Heart right ventricle (tissue), 16 donors: ENCODE data around the gene RFPL1. TPM values are rescaled to one million over a fixed set of nuclear protein-coding genes. Genes with fewer than 3 reads are reported as not detected.

Experiments used
- ATAC-seq, 8 donors: fragments of 200-7000 bp; cut with Tn5 transposase; one replicate each; pipeline ENCODE4 v1.9.1; 2020; ENCODE audit warnings: mild to moderate bottlenecking in 8 of 8, moderate library complexity in 8 of 8, moderate number of reproducible peaks in 1 of 8
- DNase-seq, 2 donors: peaks; one replicate each; pipeline ENCODE4 v3.0.0-alpha.2; 2020
- H3K27ac ChIP-seq, 10 donors: fragments of 200-600 bp; sonication (generic) in 2 of 10; one replicate each; pipeline versions ENCODE4 v1.5.0 to v1.8.0; 2020 to 2022; ENCODE audit warnings: mild to moderate bottlenecking in 3 of 10
- H3K27me3 ChIP-seq, 7 donors: fragments of 200-600 bp; one replicate each; pipeline ENCODE4 v1.8.0; 2021 to 2022; ENCODE audit warnings: mild to moderate bottlenecking in 2 of 7
- H3K36me3 ChIP-seq, 9 donors: fragments of 200-600 bp; sonication (generic) in 1 of 9; one replicate each; pipeline versions ENCODE4 v1.5.0 to v1.8.0; 2020 to 2022; ENCODE audit warnings: mild to moderate bottlenecking in 2 of 9
- H3K4me1 ChIP-seq, 9 donors: fragments of 200-600 bp; sonication (generic) in 1 of 9; one replicate each; pipeline versions ENCODE4 v1.5.0 to v1.8.0; 2020 to 2022; ENCODE audit warnings: mild to moderate bottlenecking in 4 of 9
- H3K4me3 ChIP-seq, 10 donors: fragments of 200-600 bp; sonication (generic) in 2 of 10; one replicate each; pipeline versions ENCODE4 v1.5.0 to v1.8.0; 2020 to 2022; ENCODE audit warnings: mild to moderate bottlenecking in 7 of 10, moderate library complexity in 2 of 10
- H3K9me3 ChIP-seq, 11 donors: fragments of 200-600 bp in 10 of 11; sonication (generic) in 2 of 11; one replicate each; pipeline versions ENCODE4 v1.5.0 to v1.8.0; 2013 to 2022; ENCODE audit warnings: mild to moderate bottlenecking in 2 of 11, control low read depth in 1 of 11, moderate library complexity in 1 of 11
- WGBS, 2 donors: extraction: QIAGEN DNeasy Blood & Tissue Kit; methylation state at CpG; one replicate each; pipeline ENCODE4 v1.1.7; 2013; ENCODE audit warnings: inconsistent platforms in 1 of 2; 5-methylcytosine and 5-hydroxymethylcytosine counted together
- intact Hi-C, 10 donors: fragments of 100-400 bp; cut with DNase I; formaldehyde crosslinking; loops; one replicate each; pipeline versions ENCODE4 v1.11.1 to v1.14.2; 2022
- polyA plus RNA-seq, 2 donors: library from polyadenylated mRNA; stranded (reverse); fragments of 200-250 nt; gene quantifications; one replicate each; pipeline ENCODE4 v1.2.3, GENCODE V29; 2013
- total RNA-seq, 10 donors: library from RNA; stranded (reverse); fragmentation: NEBNext Ultra II Directional in 3 of 10; extraction: Animal tissue kit (Norgen Biotek cat#: 25700) in 3 of 10; gene quantifications; one replicate each; pipeline versions ENCODE4 v1.2.1 to v1.2.4, GENCODE V29; 2021 to 2023
- TF ChIP-seq, protein P1 (sequence below), 9 donors: fragments of 200-600 bp; sonication (generic) in 2 of 9; IDR thresholded peaks; one replicate each; pipeline versions ENCODE4 v1.5.0 to v1.8.0; 2021 to 2022; ENCODE audit warnings: antibody characterized with exemption in 9 of 9, mild to moderate bottlenecking in 5 of 9, moderate library complexity in 1 of 9
- donor health status: Arrhythmogenic right ventricular cardiomyopathy.
- donor health status: ischemic (EF 13 %, LVEDD 7.1; RV severe dilation, severe dysfunction).
- donor health status: healthy with polysubstance abuse.
- donor health status: DM: no; HTN: yes; CAD: no.
- donor health status: DM: no; HTN: no; CAD: no.
- donor health status: ischemic (EF 25% LVEDD 6.9; RV normal size, moderate dysfunction).
- donor health status: ischemic (EF 25% LVEDD 5.7; RV mildly dilated, moderate dysfunction).
- donor health status: healthy.
- donor health status: DM: yes; HTN: yes; CAD: no.
- donor health status: Ischemic cardiomyopathy.
- donor health status: ischemic (EF 35%, LVEDD 5.7; RV mildly dilated, moderate dysfunction).
- donor health status: nonischemic (EF 11% LVEDD 7.7; RV severe dilation, severe dysfunction).
- donor health status: DM: yes; HTN: yes; CAD: no.
- donor health status: PGD.
- donor health status: ischemic (EF 29% LVEDD 5.4; RV normal size, mild dysfunction).
- donor health status: nonischemic (EF 23%, LVEDD 6.1; RV moderate dilation, normal function).

Gene RFPL1
- total and polyA plus RNA-seq, 12 donors: not detected

DNA sequence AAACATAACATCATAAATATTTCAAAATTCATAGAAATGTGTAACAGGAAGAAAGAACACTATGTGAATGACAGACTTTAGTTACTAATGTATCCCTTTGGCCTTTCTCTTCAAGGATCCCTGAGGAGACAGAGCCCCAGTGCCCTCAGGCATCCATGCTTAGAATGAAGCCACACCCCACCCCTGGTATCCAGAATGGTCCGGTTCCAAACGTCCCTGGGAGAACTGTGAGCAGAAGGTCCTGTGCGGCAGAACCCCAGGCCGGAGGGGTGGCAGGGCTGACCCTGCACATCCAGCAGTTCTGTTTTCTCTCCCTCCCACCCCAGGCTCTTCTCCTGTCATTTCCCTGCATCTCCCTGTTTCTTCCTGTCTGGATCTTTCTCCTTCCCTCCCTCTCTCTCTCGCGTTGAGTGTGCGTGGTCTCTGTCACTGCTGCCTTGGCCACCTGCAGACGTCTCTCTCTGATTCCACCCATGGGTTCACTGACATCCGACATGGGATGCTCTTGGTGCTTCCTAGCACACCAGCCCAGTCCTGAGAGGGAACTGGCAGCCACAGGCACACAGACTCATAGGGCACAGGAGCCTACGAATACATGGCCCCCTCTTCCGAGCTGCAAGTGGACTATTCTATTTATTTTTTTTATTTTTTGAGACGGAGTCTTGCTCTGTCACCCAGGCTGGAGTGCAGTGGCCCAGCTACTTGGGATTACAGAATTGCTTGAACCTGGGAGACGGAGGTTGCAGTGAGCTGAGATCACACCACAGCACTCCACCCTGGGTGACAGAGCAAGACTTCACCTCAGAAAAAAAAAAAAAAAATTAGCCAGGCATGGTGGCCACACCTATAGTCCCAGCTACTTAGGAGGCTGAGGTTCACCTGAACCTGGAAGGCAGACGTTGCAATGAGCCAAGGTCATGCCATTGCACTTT, 5.7 kb downstream of the RFPL1 start:
- no peak for DNase-seq
- peaks cover 0 to 29% (median 0%) of the 10 kb centered on the region in 7 donors for H3K27me3 ChIP-seq
- no peak overlapping the region for H3K4me3 ChIP-seq
- H3K9me3 ChIP-seq: no peaks in the 10 kb centered on the region
- WGBS, 2 donors: 48 to 49% methylated on average over 14 of the region's 14 CpGs
- intact Hi-C loops: no loop called here
- no peak for ATAC-seq
- TF ChIP-seq, protein P1, sequence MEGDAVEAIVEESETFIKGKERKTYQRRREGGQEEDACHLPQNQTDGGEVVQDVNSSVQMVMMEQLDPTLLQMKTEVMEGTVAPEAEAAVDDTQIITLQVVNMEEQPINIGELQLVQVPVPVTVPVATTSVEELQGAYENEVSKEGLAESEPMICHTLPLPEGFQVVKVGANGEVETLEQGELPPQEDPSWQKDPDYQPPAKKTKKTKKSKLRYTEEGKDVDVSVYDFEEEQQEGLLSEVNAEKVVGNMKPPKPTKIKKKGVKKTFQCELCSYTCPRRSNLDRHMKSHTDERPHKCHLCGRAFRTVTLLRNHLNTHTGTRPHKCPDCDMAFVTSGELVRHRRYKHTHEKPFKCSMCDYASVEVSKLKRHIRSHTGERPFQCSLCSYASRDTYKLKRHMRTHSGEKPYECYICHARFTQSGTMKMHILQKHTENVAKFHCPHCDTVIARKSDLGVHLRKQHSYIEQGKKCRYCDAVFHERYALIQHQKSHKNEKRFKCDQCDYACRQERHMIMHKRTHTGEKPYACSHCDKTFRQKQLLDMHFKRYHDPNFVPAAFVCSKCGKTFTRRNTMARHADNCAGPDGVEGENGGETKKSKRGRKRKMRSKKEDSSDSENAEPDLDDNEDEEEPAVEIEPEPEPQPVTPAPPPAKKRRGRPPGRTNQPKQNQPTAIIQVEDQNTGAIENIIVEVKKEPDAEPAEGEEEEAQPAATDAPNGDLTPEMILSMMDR (IDR thresholded peaks at IDR 0.05): no peak
- H3K27ac ChIP-seq: no peak overlapping the region
- H3K36me3 ChIP-seq: no peaks in the 10 kb centered on the region
- H3K4me1 ChIP-seq: no peaks in the 10 kb centered on the region

- Histone ChIP-seq H3K9me3 (no peaks in the 10 kb centered on the region), H3K36me3 (no peaks in the 10 kb centered on the region), H3K27ac (no peak overlapping the region), H3K27me3 (peaks cover 0 to 32% (median 0%) of the 10 kb centered on the region in 7 donors), H3K4me3 (no peak overlapping the region), H3K4me1 (no peaks in the 10 kb centered on the region)
- WGBS, 2 donors: 71 to 83% methylated on average over 4 of the region's 4 CpGs
- no peak for DNase-seq
- no peak for ATAC-seq
- TF ChIP-seq, protein P1 (IDR thresholded peaks at IDR 0.05): no peak
- intact Hi-C loops: no loop called here
These were observed 7.1 kb downstream of the RFPL1 start for GRCh38 chr22:29445508-29445907.

DNA sequence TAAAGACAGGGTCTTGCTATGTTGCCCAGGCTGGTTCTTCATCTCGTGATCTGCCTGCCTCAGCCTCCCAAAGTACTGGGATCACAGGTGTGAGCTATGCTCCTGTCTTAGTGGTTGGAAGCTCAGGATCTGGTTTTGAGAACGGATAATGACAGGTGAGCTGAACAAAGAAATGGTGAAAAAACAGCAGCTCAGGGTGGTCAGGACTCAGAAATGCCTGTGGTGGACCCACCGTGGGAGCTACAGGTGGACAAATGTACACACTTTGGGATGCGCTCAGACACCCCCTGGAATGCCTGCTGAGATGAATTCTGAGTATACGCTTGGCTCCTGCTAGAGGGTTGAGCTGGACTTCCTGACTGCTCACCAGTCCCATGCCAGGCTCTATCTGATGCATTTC, 9.5 kb downstream of the RFPL1 start:
- Histone ChIP-seq H3K27me3 (peaks cover 0 to 28% (median 0%) of the 10 kb centered on the region in 7 donors), H3K27ac (no peak overlapping the region), H3K36me3 (no peaks in the 10 kb centered on the region), H3K4me1 (no peaks in the 10 kb centered on the region), H3K4me3 (no peak overlapping the region), H3K9me3 (no peaks in the 10 kb centered on the region)
- TF ChIP-seq, protein P1 (IDR thresholded peaks at IDR 0.05): no peak
- intact Hi-C loops: no loop called here
- DNase-seq: no peak
- ATAC-seq: no peak
- WGBS, 2 donors: 82 to 90% methylated on average over 5 of the region's 5 CpGs

DNA sequence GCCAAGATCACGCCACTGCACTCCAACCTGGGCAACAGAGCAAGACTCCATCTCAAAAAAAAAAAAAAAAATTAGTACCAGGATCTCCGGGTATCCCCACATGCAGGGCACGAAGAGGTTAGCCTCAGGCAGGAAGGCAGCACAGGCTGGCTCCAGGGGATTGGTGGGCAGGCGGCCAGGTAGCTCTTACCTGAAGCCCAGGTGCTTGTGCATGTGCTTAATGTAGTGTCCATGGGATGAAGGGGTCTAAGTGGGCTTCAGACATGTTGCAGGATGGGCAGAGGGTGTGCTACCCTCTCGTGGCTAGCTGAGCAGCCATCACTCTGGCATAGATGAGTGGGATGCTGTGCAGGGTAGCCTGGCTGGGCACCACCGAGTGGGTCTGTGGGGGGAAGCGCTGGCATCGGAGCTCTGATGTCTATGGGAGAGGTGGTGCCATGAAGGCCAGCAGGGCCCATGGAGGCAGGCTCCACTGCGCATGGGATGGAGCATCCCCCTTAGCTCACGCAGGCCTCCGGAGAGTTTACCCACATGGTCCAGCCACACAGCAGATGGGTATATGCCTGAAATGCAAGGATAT, 11.0 kb downstream of the RFPL1 start:
- no peak overlapping the region for H3K27ac ChIP-seq
- H3K27me3 ChIP-seq: peaks cover 0 to 14% (median 0%) of the 10 kb centered on the region in 7 donors
- TF ChIP-seq, protein P1 (IDR thresholded peaks at IDR 0.05): no peak
- H3K4me3 ChIP-seq: no peak overlapping the region
- intact Hi-C loops: no loop called here
- H3K4me1 ChIP-seq: no peaks in the 10 kb centered on the region
- no peaks in the 10 kb centered on the region for H3K9me3 ChIP-seq
- H3K36me3 ChIP-seq: no peaks in the 10 kb centered on the region
- WGBS, 2 donors: 92% methylated on average over 11 of the region's 11 CpGs
- ATAC-seq: no peak
- DNase-seq: no peak
